MM.1S (cell line): ENCODE data around the gene ADD2.

Experiments
- DNase-seq: peaks from one replicate; pipeline ENCODE4 v3.0.0-alpha.2; 2015
- H2AFZ ChIP-seq: fragments of 300-600 bp; sonication (generic); 2 replicates; pipeline ENCODE4 v1.6.0; 2016; ENCODE audit warnings: antibody characterized with exemption, low read length
- H3F3A ChIP-seq: fragments of 300-600 bp; sonication (generic); 2 replicates; pipeline ENCODE4 v1.6.1; 2016; ENCODE audit warnings: mild to moderate bottlenecking, antibody characterized with exemption, low read length, moderate library complexity, mixed read lengths; ENCODE audit not compliant: insufficient read depth
- H3K27ac ChIP-seq: fragments of 300-600 bp; sonication (generic); 2 replicates; pipeline ENCODE4 v1.5.1; 2016; ENCODE audit warnings: mild to moderate bottlenecking, low read length
- H3K27me3 ChIP-seq: fragments of 300-600 bp; sonication (generic); replicated peaks from 2 replicates; pipeline ENCODE4 v1.6.0; 2016; ENCODE audit warnings: low read length; ENCODE audit not compliant: insufficient read depth
- H3K36me3 ChIP-seq: fragments of 300-600 bp; sonication (generic); replicated peaks from 2 replicates; pipeline ENCODE4 v1.6.1; 2016; ENCODE audit warnings: mild to moderate bottlenecking, low read length, mixed read lengths; ENCODE audit not compliant: insufficient read depth
- H3K4me1 ChIP-seq: fragments of 300-600 bp; sonication (generic); 2 replicates; pipeline ENCODE4 v1.6.1; 2016; ENCODE audit warnings: low read length, mixed read lengths
- H3K4me2 ChIP-seq: fragments of 300-600 bp; sonication (generic); 2 replicates; pipeline ENCODE4 v1.6.0; 2016; ENCODE audit warnings: low read depth, low read length
- H3K4me3 ChIP-seq: fragments of 300-600 bp; sonication (generic); 2 replicates; pipeline ENCODE4 v1.5.1; 2016; ENCODE audit warnings: low read length, mixed read lengths
- H3K79me2 ChIP-seq: fragments of 300-600 bp; sonication (generic); 2 replicates; pipeline ENCODE4 v1.6.1; 2016; ENCODE audit warnings: mixed run types, low read length, mixed read lengths
- H3K9ac ChIP-seq: fragments of 300-600 bp; sonication (generic); 2 replicates; pipeline ENCODE4 v1.6.1; 2016; ENCODE audit warnings: low read length, mixed read lengths
- H3K9me2 ChIP-seq: fragments of 300-600 bp; sonication (generic); replicated peaks from 2 replicates; pipeline ENCODE4 v1.6.1; 2016; ENCODE audit warnings: mild to moderate bottlenecking, low read length, mixed read lengths; ENCODE audit not compliant: insufficient read depth
- H3K9me3 ChIP-seq: fragments of 300-600 bp; sonication (generic); replicated peaks from 2 replicates; pipeline ENCODE4 v1.6.1; 2016; ENCODE audit warnings: mild to moderate bottlenecking, low read length, mixed read lengths; ENCODE audit not compliant: insufficient read depth
- H4K20me1 ChIP-seq: fragments of 300-600 bp; sonication (generic); 2 replicates; pipeline ENCODE4 v1.6.1; 2016; ENCODE audit warnings: mild to moderate bottlenecking, low read length, moderate library complexity, mixed read lengths; ENCODE audit not compliant: insufficient read depth
- CTCF ChIP-seq: fragments of 300-600 bp; sonication (generic); IDR thresholded peaks from 2 replicates; pipeline ENCODE4 v1.5.1; 2016; ENCODE audit warnings: antibody characterized with exemption, low read length, mixed read lengths
- EZH2 ChIP-seq: fragments of 300-600 bp; sonication (generic); optimal IDR thresholded peaks from 2 replicates; pipeline ENCODE3; 2017; ENCODE audit warnings: low read depth, mild to moderate bottlenecking, antibody characterized with exemption, low read length, mixed read lengths
- EZH2phosphoT487 ChIP-seq: fragments of 300-600 bp; sonication (generic); IDR thresholded peaks from 2 replicates; pipeline ENCODE4 v1.6.1; 2018; ENCODE audit warnings: antibody characterized with exemption, low read length

Gene ADD2

GRCh38 chr2:70724366-70724765 lies 43.6 kb downstream of the ADD2 start:
- H3K9ac ChIP-seq, result no peak overlapping the region
- no peak for DNase-seq
- H3K4me1 ChIP-seq, result no peaks in the 10 kb centered on the region
- H2AFZ ChIP-seq, result no peak overlapping the region
- H4K20me1 ChIP-seq, result no peaks in the 10 kb centered on the region
- no peaks in the 10 kb centered on the region for H3F3A ChIP-seq
- no peaks in the 10 kb centered on the region for H3K9me3 ChIP-seq
- no peak overlapping the region for H3K4me2 ChIP-seq
- H3K4me3 ChIP-seq, result no peak overlapping the region
- no peaks in the 10 kb centered on the region for H3K79me2 ChIP-seq
- no peaks in the 10 kb centered on the region for H3K27me3 ChIP-seq
- no peaks in the 10 kb centered on the region for H3K36me3 ChIP-seq
- no peak overlapping the region for H3K27ac ChIP-seq
- no peaks in the 10 kb centered on the region for H3K9me2 ChIP-seq
- no peak for TF ChIP-seq EZH2

GRCh38 chr2:70723286-70723885 lies 44.6 kb downstream of the ADD2 start:
- H3K9me3 ChIP-seq, result no peaks in the 10 kb centered on the region
- no peaks in the 10 kb centered on the region for H3K9me2 ChIP-seq
- no peaks in the 10 kb centered on the region for H3K79me2 ChIP-seq
- H3K4me3 ChIP-seq, result no peak overlapping the region
- no peak overlapping the region for H3K27ac ChIP-seq
- H2AFZ ChIP-seq, result no peak overlapping the region
- no peaks in the 10 kb centered on the region for H3F3A ChIP-seq
- H3K4me2 ChIP-seq, result no peak overlapping the region
- H3K36me3 ChIP-seq, result no peaks in the 10 kb centered on the region
- no peaks in the 10 kb centered on the region for H4K20me1 ChIP-seq
- H3K9ac ChIP-seq, result no peak overlapping the region
- no peaks in the 10 kb centered on the region for H3K27me3 ChIP-seq
- TF ChIP-seq EZH2phosphoT487 (no peak), CTCF (no peak), EZH2 (no peak)
- H3K4me1 ChIP-seq, result no peaks in the 10 kb centered on the region
- no peak for DNase-seq

GRCh38 chr2:70720124-70720523 lies 47.9 kb downstream of the ADD2 start:
- Histone ChIP-seq H3K79me2 (no peaks in the 10 kb centered on the region), H3K36me3 (no peaks in the 10 kb centered on the region), H3K9me3 (no peaks in the 10 kb centered on the region), H2AFZ (no peak overlapping the region), H3K27ac (no peak overlapping the region), H4K20me1 (no peaks in the 10 kb centered on the region), H3K9me2 (no peaks in the 10 kb centered on the region), H3K4me1 (no peaks in the 10 kb centered on the region), H3K4me2 (no peak overlapping the region), H3F3A (no peaks in the 10 kb centered on the region), H3K4me3 (no peak overlapping the region), H3K27me3 (no peaks in the 10 kb centered on the region), H3K9ac (no peak overlapping the region)
- no peak for DNase-seq
- no peak for TF ChIP-seq CTCF
- no peak for TF ChIP-seq EZH2phosphoT487
- TF ChIP-seq EZH2, result no peak

GRCh38 chr2:70719231-70719630 lies 48.8 kb downstream of the ADD2 start:
- Histone ChIP-seq H3K36me3 (no peaks in the 10 kb centered on the region), H4K20me1 (no peaks in the 10 kb centered on the region), H2AFZ (no peak overlapping the region), H3K27ac (no peak overlapping the region), H3K4me1 (no peaks in the 10 kb centered on the region), H3K27me3 (no peaks in the 10 kb centered on the region), H3K9me3 (no peaks in the 10 kb centered on the region), H3K9ac (no peak overlapping the region), H3K4me3 (no peak overlapping the region), H3K4me2 (no peak overlapping the region), H3K79me2 (no peaks in the 10 kb centered on the region), H3F3A (no peaks in the 10 kb centered on the region), H3K9me2 (no peaks in the 10 kb centered on the region)
- no peak for TF ChIP-seq EZH2
- TF ChIP-seq EZH2phosphoT487, result no peak
- no peak for TF ChIP-seq CTCF
- DNase-seq, result no peak
